ENCODE measurements around the gene BCAS3.

GRCh38 chr17:61343576-61343975, 665.9 kb downstream of the BCAS3 start:
- TF ChIP-seq CTCF (IDR thresholded peaks at IDR 0.05 in 8 of 11, conservative IDR thresholded peaks at IDR 0.05 in 3 of 11): no peak
- no peak for TF ChIP-seq POLR2A (IDR thresholded peaks at IDR 0.05)

Measured in spleen (tissue), 7 donors.